ENCODE results near the gene ATP2B1. TPM values are rescaled to one million over a fixed set of nuclear protein-coding genes. Genes with fewer than 3 reads are reported as not detected.

ATP2B1 gene
- total RNA-seq, 1 donor from 2014 or later: 61.2 TPM

- DNase-seq: peak; percentile 98
- no peak for TF ChIP-seq CTCF (IDR thresholded peaks at IDR 0.05; ENCODE audit: partially characterized antibody, unreplicated experiment)
- peaks cover 8% of the 10 kb centered on the region for H3K27me3 Mint-ChIP-seq (ENCODE audit: unreplicated experiment)
- peaks cover 13% of the 10 kb centered on the region for H3K4me1 Mint-ChIP-seq (ENCODE audit: low read depth, unreplicated experiment)
- peak overlapping the region; percentile 95 for H3K27ac Mint-ChIP-seq (ENCODE audit: unreplicated experiment)
- H3K36me3 Mint-ChIP-seq (ENCODE audit: unreplicated experiment): peaks cover 8% of the 10 kb centered on the region
- H3K4me3 Mint-ChIP-seq (ENCODE audit: unreplicated experiment): peak overlapping the region; percentile 86
- peaks cover 21% of the 10 kb centered on the region for H3K9me3 Mint-ChIP-seq (ENCODE audit: unreplicated experiment)
These were observed 738 bp upstream of the ATP2B1 start for GRCh38 chr12:89709157-89709994.

- Mint-ChIP-seq H3K4me3 (ENCODE audit: unreplicated experiment) (peak overlapping the region; percentile 99), H3K4me1 (ENCODE audit: low read depth, unreplicated experiment) (peaks cover 13% of the 10 kb centered on the region), H3K9me3 (ENCODE audit: unreplicated experiment) (peaks cover 21% of the 10 kb centered on the region), H3K36me3 (ENCODE audit: unreplicated experiment) (no peaks in the 10 kb centered on the region), H3K27ac (ENCODE audit: unreplicated experiment) (peak overlapping the region; percentile 93), H3K27me3 (ENCODE audit: unreplicated experiment) (peaks cover 8% of the 10 kb centered on the region)
- DNase-seq: peak; percentile 63
- TF ChIP-seq CTCF (IDR thresholded peaks at IDR 0.05; ENCODE audit: partially characterized antibody, unreplicated experiment): no peak
These were observed 704 bp downstream of the ATP2B1 start for GRCh38 chr12:89707703-89708564.

GRCh38 chr12:89706986-89707702 is 1.5 kb downstream of the ATP2B1 start:
- H3K36me3 Mint-ChIP-seq (ENCODE audit: unreplicated experiment): no peaks in the 10 kb centered on the region
- H3K4me3 Mint-ChIP-seq (ENCODE audit: unreplicated experiment): peak overlapping the region; percentile 99
- no peak for TF ChIP-seq CTCF (IDR thresholded peaks at IDR 0.05; ENCODE audit: partially characterized antibody, unreplicated experiment)
- peaks cover 8% of the 10 kb centered on the region for H3K27me3 Mint-ChIP-seq (ENCODE audit: unreplicated experiment)
- peaks cover 13% of the 10 kb centered on the region for H3K4me1 Mint-ChIP-seq (ENCODE audit: low read depth, unreplicated experiment)
- peaks cover 21% of the 10 kb centered on the region for H3K9me3 Mint-ChIP-seq (ENCODE audit: unreplicated experiment)
- H3K27ac Mint-ChIP-seq (ENCODE audit: unreplicated experiment): peak overlapping the region; percentile 93
- DNase-seq: no peak

- TF ChIP-seq CTCF (IDR thresholded peaks at IDR 0.05; ENCODE audit: partially characterized antibody, unreplicated experiment): no peak
- Mint-ChIP-seq H3K4me3 (ENCODE audit: unreplicated experiment) (peak overlapping the region; percentile 99), H3K27me3 (ENCODE audit: unreplicated experiment) (peaks cover 8% of the 10 kb centered on the region), H3K36me3 (ENCODE audit: unreplicated experiment) (no peaks in the 10 kb centered on the region), H3K27ac (ENCODE audit: unreplicated experiment) (no peak overlapping the region), H3K4me1 (ENCODE audit: low read depth, unreplicated experiment) (peaks cover 13% of the 10 kb centered on the region), H3K9me3 (ENCODE audit: unreplicated experiment) (peaks cover 21% of the 10 kb centered on the region)
- DNase-seq: no peak
These were observed 2.1 kb downstream of the ATP2B1 start for GRCh38 chr12:89706551-89706950.
